GM12873 (cell line): ENCODE results near the gene NOVA1.

Experiments
- TF ChIP-seq, protein P1 (sequence below): IDR thresholded peaks from 2 replicates; pipeline ENCODE4 v1.5.1; 2012; ENCODE audit warnings: low read depth, mild to moderate bottlenecking, moderate library complexity, low read length, control low read depth; ENCODE audit not compliant: insufficient read depth; ENCODE audit errors: missing control alignments

Gene NOVA1

GRCh38 chr14:26444822-26445221, 153.0 kb downstream of the NOVA1 start:
- TF ChIP-seq, protein P1, sequence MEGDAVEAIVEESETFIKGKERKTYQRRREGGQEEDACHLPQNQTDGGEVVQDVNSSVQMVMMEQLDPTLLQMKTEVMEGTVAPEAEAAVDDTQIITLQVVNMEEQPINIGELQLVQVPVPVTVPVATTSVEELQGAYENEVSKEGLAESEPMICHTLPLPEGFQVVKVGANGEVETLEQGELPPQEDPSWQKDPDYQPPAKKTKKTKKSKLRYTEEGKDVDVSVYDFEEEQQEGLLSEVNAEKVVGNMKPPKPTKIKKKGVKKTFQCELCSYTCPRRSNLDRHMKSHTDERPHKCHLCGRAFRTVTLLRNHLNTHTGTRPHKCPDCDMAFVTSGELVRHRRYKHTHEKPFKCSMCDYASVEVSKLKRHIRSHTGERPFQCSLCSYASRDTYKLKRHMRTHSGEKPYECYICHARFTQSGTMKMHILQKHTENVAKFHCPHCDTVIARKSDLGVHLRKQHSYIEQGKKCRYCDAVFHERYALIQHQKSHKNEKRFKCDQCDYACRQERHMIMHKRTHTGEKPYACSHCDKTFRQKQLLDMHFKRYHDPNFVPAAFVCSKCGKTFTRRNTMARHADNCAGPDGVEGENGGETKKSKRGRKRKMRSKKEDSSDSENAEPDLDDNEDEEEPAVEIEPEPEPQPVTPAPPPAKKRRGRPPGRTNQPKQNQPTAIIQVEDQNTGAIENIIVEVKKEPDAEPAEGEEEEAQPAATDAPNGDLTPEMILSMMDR: no peak

DNA sequence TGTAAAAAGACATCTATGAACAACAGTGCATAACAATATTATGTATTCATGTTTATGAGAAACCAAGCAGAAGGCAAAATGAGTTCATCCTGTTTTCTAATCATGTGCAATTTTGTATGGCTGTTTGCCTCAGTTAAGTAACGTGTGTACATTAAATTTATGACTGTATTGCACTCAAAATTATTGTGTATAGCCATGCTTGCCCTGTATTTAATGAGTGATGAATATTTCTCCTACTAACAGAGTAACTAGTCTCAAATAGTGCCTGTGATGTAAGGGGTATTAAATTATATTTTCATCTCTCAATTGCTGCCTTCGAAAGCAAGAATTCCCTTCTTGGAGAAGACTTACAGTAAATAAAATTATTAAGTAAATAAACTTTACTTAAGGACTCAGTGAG, 154.2 kb downstream of the NOVA1 start:
- TF ChIP-seq, protein P1: no peak

DNA sequence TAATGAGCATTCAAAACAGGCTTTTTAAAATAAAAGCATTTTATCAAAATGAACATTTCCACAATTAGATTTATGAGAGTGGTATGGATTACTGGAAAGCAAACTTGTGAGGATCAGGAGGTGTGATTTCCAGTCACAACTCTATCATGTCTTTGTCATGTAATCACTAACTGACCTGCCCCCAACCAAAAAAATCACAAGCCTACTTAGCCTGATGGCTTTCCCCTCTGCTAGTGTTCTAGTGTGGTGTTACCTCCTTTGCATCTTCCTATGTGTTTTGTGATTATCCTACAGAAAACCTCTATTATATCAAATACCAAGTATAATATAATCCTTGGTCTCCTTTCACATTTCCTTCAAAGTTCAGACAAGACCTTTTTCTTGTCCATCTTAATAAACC, 168.6 kb downstream of the NOVA1 start:
- TF ChIP-seq, protein P1: no peak

DNA sequence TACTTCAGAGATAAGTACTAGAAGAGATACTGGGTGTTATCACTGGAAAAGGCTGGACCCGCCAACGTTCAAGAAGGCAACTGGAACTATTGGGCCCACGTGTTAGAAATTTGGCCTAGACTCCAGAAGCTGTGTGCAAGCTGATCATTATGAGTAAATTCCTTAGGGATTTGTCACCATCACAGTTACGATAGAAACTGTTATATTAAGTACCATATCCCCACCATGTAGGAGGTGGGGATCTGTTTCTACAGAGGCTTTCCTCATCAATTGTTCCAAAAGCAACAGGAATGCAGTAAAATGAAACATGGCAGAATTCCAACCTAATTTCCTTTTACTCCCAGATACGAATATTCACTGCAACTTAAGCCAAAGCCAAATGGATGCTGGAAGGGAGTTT, 170.7 kb downstream of the NOVA1 start:
- TF ChIP-seq, protein P1: no peak

- TF ChIP-seq, protein P1: no peak
These were observed 173.3 kb downstream of the NOVA1 start for GRCh38 chr14:26424537-26424936.

GRCh38 chr14:26415618-26416123, 182.2 kb downstream of the NOVA1 start:
- TF ChIP-seq, protein P1: no peak

DNA sequence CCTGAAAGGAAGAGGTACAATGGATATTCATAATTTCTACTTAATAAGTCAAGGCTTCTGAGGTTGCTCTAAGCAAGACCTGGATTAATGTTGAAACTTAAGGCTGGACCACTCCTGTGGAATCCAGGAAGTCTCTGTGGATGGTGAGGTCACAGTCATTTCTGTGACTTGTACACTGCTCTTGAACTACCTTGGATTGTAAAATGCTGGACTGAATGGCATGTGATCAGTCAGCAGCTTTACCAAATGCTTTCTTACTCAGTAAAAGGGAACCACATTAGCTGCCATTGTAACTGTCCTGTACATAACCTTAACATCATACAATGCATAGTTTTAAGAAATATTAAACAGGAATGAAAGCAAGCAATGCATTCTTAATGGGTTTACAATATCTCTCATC, 182.9 kb downstream of the NOVA1 start:
- TF ChIP-seq, protein P1: no peak
